GM20000 (cell line): ENCODE measurements around the gene TSPAN18.

Experiments used
- DNase-seq: peaks from one replicate; pipeline ENCODE4 v3.0.0; 2012; ENCODE audit warnings: low spot score
- TF ChIP-seq, protein P1 (sequence below): IDR thresholded peaks from 2 replicates; pipeline ENCODE4 v1.5.1; 2012; ENCODE audit warnings: mild to moderate bottlenecking, control low read depth; ENCODE audit errors: extremely low read depth, missing control alignments

Gene TSPAN18

DNA sequence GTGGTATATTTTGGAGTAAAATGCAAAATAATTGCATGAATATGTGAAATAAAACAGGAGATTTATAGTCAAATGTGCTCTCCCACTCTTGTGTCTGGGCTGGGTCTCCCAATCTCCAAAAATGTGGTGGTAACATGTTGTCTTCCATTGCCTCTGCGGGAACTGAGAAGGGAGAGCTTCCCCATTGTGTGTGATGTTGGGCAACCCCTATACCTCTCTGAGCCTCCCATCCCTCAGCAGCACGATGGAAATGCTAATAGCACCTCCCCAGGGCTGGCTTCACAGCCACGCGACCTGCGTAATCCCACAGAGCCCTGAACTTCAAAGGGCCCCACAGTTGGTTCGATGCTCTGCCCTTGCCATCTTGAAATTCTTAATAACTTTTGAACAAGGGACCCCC is 151.9 kb downstream of the TSPAN18 start:
- TF ChIP-seq, protein P1, sequence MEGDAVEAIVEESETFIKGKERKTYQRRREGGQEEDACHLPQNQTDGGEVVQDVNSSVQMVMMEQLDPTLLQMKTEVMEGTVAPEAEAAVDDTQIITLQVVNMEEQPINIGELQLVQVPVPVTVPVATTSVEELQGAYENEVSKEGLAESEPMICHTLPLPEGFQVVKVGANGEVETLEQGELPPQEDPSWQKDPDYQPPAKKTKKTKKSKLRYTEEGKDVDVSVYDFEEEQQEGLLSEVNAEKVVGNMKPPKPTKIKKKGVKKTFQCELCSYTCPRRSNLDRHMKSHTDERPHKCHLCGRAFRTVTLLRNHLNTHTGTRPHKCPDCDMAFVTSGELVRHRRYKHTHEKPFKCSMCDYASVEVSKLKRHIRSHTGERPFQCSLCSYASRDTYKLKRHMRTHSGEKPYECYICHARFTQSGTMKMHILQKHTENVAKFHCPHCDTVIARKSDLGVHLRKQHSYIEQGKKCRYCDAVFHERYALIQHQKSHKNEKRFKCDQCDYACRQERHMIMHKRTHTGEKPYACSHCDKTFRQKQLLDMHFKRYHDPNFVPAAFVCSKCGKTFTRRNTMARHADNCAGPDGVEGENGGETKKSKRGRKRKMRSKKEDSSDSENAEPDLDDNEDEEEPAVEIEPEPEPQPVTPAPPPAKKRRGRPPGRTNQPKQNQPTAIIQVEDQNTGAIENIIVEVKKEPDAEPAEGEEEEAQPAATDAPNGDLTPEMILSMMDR: no peak
- no peak for DNase-seq

DNA sequence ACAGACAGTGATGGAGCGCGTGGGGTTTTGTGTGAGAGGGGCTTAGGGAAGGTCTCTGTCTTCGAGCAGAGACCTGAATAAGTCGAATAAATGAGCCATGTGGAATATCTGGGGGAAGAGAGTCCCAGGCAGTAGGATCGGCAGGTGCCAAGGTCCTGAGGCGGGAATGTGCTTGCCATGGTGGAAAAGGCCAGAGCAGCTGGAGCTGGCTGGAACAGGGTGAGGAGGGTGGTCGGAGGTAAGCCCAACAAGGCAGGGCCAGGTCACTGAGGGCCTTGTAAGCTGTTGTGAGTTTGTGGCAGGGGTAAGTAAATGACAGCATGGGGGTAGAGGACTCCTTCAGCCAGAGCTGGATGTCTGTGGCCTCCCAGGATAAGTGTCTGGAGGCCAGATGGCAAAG is 152.7 kb downstream of the TSPAN18 start:
- TF ChIP-seq, protein P1: no peak
- DNase-seq: no peak

DNA sequence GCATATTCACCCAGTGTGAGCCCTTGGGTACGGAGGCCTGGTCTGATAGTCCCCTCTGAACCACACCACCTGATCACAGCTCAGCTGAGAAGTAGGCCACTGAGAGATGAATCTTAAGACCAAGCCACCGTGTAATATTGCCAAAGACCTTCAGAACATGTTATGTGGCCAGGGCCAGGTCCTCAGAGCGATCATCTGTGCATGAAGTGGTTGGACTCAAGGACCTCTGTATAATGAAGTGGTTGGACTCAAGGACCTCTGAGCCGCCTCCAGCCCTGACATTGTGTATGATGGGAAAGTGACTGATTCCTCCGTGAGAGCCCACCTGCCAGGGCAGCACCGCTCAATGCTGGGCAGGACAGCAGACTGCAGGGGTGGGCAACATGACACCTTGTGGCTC is 153.7 kb downstream of the TSPAN18 start:
- no peak for DNase-seq
- TF ChIP-seq, protein P1: no peak

DNA sequence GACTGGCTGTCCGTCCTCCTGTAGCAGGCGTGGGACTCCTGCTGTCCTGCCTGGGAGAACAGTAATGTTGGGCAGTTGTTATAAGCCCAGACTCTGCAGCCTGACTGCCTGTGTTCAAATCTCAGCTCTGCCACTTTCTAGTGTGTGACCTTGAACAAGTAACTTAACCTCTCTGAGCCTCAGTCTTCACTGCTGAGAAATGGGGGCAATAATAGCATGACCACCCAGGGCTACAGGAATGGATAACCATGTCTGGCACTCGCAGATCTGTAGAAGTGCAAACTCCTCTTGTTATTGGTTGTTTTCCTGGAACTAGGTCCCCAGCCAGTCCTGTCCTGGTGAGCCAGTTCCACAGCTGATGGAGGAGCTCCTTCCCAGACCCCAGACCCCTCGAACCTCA is 154.2 kb downstream of the TSPAN18 start:
- TF ChIP-seq, protein P1: no peak

GRCh38 chr11:44883277-44883676 is 156.5 kb downstream of the TSPAN18 start:
- TF ChIP-seq, protein P1: no peak
- no peak for DNase-seq

More for the DNA sequence above, 154.2 kb downstream of the TSPAN18 start:
- DNase-seq: no peak

GRCh38 chr11:44884056-44884455 is 157.3 kb downstream of the TSPAN18 start:
- TF ChIP-seq, protein P1: no peak
- no peak for DNase-seq

- TF ChIP-seq, protein P1: no peak
- DNase-seq: no peak
These were observed 158.5 kb downstream of the TSPAN18 start for GRCh38 chr11:44885065-44885810.
